HG02588 (cell line): ENCODE measurements around the gene SIM2.

Source experiments
- ATAC-seq: cut with Tn5 transposase; IDR thresholded peaks from one replicate; pipeline ENCODE4 v1.9.1; 2021; ENCODE audit warnings: mild to moderate bottlenecking, moderate library complexity; ENCODE audit not compliant: unreplicated experiment

The SIM2 gene

GRCh38 chr21:36700295-36700970 is 1.5 kb downstream of the SIM2 start:
- no peak for ATAC-seq

DNA sequence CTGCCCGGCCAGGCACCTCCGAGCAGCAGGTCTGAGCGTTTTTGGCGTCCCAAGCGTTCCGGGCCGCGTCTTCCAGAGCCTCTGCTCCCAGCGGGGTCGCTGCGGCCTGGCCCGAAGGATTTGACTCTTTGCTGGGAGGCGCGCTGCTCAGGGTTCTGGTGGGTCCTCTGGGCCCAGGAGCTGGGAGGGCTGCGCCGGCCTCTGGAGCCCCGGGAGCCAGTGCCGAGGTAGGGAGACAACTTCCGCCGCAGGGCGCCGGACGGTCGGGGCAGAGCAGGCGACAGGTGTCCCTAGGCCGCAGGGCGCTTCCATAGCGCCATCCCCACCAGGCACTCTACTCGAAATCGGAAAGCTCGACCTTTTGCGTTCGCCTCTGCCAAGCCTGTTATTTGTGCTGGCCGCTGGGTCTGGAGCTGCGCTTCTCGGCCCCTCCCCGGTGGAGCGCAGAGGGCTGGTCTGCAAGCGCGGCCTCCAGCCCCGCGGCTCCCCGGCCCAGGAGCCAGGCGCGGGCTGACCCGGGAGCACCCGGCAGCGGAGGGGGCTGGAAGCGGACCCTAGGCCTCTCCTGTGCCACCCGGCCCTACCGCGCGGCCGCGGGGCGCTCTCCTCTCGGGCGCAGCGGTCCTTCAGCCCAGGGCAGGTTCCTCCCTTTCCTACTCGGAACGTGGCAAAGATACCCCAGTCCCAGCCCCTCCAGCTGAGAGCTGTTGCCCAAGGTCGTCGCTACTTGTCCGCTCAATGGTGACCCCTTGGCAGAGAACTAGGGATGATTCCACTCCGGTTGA is 2.2 kb downstream of the SIM2 start:
- ATAC-seq, result no peak

DNA sequence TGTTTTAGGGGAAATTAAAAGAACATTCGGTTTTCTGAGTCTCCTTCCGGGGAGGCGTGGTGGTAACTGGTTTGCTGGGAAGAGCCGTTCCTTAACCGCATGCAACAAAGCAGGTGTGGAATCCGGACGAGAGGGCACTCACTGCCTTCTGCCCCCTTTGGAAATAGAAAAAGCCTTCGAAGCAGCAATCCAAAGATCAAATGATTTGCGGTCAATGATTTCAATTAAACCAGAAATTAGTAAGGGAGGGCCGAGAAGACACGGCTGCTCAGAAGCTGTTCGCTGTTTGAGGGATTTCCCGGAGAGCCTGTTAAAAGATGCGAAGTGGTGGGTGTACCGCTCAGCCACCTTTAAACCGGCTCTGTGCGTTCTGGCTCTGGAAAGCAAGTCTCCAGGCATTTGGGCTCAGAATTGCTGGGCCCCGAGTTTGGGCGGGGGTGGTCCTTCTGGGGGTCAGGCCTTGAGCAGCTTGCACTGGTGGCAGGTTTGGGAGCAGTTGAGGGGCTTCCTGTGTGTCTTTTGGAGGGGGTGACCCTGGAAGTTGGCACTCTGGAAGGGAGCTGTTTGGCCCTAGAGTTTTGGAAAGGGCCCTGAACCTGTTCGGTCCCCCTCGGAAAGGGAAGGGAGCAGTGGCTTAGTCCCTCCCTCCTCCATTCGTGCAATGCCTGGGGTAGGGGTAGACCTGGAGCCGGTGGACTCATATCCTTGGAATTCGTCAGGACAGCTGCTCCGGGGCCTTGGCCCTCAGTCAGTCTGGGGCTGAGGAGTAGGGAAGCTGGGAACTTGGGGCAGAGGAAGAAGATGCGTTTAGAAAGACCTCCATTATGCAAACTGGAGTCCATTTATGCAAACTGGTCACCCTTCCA is 3.1 kb downstream of the SIM2 start:
- ATAC-seq, result no peak

DNA sequence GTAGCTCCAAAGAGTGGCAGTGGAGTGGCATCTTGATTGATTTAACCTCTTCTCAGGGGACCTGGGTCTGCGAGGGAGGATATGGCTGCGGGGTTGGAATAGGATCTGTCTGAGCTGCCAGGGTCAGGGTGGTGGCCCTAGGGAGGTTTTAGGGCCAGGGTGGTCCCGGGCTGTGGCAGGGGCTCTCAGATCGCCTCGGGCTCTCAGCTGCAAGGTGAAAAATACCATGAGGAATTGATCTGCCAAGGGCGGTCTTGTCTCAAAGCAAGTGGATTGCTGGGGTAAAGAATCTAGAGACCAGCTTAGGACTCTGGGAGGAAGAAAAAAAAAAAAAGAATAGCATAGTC is 3.7 kb downstream of the SIM2 start:
- no peak for ATAC-seq

- ATAC-seq, result no peak
Observed at GRCh38 chr21:36703123-36703522, 4.2 kb downstream of the SIM2 start.

GRCh38 chr21:36703626-36704280 is 4.8 kb downstream of the SIM2 start:
- no peak for ATAC-seq

GRCh38 chr21:36704281-36704957 is 5.5 kb downstream of the SIM2 start:
- no peak for ATAC-seq

DNA sequence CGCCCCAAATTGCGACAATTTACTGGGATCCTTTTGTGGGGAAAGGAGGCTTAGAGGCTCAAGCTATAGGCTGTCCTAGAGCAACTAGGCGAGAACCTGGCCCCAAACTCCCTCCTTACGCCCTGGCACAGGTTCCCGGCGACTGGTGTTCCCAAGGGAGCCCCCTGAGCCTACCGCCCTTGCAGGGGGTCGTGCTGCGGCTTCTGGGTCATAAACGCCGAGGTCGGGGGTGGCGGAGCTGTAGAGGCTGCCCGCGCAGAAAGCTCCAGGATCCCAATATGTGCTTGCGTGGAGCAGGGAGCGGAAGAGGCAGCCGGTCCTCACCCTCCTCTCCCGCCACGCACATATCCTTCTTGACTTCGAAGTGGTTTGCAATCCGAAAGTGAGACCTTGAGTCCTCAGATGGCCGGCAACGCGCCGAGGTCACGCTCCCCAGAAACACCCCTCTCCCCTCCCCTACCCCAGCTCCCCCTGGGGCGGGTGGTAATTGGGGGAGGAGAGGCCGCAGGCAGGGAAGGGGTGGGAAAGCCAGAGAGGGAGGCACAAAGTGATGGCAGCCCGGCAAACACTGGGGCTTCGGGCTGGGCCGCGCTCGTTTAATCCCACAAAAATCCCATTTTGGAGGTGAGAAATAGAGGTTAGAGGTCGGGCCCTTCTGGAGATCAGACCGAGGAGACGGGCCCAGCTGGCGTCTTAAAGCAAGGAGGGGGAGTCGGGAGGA is 6.2 kb downstream of the SIM2 start:
- no peak for ATAC-seq

DNA sequence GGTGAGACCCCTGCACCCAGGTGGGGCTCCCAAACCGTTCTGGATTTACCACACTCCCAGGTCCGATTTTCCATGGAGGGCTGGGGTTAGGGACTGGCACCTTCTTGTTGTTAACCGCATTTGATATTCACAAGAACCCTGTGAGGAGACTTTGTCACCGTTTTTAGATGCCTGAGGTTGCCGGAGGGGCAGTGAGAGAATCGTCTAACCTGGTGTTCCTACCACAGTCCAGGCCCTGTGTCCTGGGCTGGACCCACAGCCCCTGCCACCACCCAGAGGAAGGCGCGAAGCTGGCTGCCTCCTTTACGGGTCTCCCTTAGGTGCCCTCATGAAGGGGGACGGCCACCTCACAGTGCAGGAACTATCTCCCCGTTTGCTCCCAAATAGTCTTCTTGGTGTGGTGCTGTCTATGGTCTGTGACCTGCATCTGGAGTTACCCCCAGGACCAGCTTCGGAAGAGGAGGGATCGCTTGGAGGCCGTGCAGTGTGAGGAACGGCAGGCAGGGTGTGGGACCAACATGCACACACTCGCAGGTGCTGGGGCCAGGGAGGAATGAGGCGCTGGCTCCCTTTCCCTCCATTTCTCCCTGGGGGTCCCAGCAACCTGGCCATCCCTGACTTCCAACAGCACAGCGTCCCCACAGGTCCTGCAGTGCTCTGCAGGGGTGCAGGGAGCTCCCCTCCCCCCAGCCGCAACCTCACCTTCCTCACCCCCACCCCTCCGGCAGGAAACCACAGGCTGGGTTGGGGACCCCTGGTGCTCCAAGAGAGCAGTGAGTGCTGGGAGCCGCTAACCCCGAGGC is 7.0 kb downstream of the SIM2 start:
- ATAC-seq, result no peak

- ATAC-seq, result no peak
Observed at GRCh38 chr21:36706482-36706852, 7.6 kb downstream of the SIM2 start.

DNA sequence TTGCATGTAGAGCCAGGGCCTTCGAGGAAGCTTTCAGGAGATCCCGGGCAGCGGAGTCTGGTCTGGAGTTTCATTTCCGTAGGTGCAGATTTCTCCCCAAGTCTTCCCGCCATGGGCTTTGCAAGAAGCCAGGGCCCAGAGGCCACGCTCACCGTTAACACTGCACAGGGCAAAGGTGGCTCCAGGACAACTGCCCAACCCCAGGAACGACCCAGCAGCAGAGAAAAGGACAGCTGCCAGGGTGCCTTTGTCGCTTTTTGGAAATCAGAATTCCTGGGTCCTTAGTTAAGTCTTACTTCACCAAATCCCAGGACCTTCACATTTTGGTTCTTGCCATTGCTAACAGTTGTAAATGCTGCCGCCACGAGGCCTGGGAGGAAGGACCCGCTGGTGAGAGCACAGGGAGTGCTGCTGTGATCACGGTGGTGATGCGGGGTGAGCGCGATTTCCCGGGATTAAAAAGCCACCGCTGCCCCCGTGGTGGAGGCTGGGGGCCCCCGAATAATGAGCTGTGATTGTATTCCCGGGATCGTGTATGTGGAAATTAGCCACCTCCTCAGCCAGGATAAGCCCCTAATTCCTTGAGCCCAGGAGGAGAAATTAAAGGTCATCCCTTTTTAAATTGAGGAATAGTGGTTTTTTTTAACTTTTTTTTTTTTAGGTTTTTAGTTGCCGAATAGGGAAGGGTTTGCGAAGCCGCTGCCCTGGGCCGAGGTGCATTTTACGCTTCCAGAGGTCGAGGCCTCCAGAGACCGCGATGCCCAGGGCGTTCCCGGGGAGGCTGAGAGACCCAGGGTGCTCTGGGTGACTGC is 8.2 kb downstream of the SIM2 start:
- no peak for ATAC-seq

GRCh38 chr21:36707763-36708285 is 8.9 kb downstream of the SIM2 start:
- no peak for ATAC-seq

- no peak for ATAC-seq
Observed at GRCh38 chr21:36708286-36709029, 9.5 kb downstream of the SIM2 start.

GRCh38 chr21:36709030-36709867 is 10.3 kb downstream of the SIM2 start:
- ATAC-seq, result no peak

- ATAC-seq, result no peak
Observed at GRCh38 chr21:36709868-36710728, 11.2 kb downstream of the SIM2 start.

DNA sequence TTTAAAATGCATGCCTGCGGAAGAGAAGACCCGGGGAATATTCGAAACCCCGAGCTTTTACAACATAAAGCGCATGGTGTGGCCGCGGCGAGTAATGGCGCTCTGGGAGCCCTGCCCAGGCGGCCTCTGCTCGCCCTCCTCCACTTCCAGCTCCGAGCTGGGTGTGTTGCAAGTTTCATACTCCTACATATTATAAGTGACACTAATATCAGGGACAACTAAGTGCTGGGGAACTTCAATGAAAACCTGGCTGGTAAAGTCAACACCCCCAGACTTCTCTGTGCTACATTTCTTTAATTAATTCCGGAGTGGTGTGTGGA is 11.8 kb downstream of the SIM2 start:
- ATAC-seq, result no peak
